ENCODE data around the gene BZW1. TPM values are rescaled to one million over a fixed set of nuclear protein-coding genes. Genes with fewer than 3 reads are reported as not detected.

The BZW1 gene
- 448 and 478 TPM in 2 replicates for total RNA-seq (2014; rRNA removed; shearing (Covaris generic))

GRCh38 chr2:200811333-200812121 lies at the start of gene BZW1:
Gene BZW1, plus strand, starts transcription at chr2:200811910. Its CDS starts 1,308 bp downstream, at chr2:200813218.
- H3K4me3 ChIP-seq = peak within 1 kb of the TSS; percentile 96

GRCh38 chr2:200762127-200762526 lies 49.6 kb upstream of the BZW1 start:
- DNase-seq = no peak
- no peaks in the 10 kb centered on the region for H3K36me3 ChIP-seq
- no peaks in the 10 kb centered on the region for H3K4me1 ChIP-seq
- H3K4me3 ChIP-seq = no peak overlapping the region
- no peak overlapping the region for H3K27ac ChIP-seq
- no peaks in the 10 kb centered on the region; the same call in 1 of the 2 replicates for H3K27me3 ChIP-seq
- H3K9me3 ChIP-seq (replicated peaks) = no peaks in the 10 kb centered on the region

More at GRCh38 chr2:200811333-200812121, at the start of gene BZW1:
- peaks cover 7% of the 10 kb centered on the region; the same call in 1 of the 2 replicates for H3K4me1 ChIP-seq
- H3K9me3 ChIP-seq (replicated peaks) = no peaks in the 10 kb centered on the region
- peak; percentile 97 to 98 for DNase-seq
- H3K36me3 ChIP-seq = peaks cover 35% of the 10 kb centered on the region
- no peaks in the 10 kb centered on the region for H3K27me3 ChIP-seq
- peak within 1 kb of the TSS; percentile 98 for H3K27ac ChIP-seq

- Histone ChIP-seq H3K27ac (no peak overlapping the region), H3K36me3 (no peaks in the 10 kb centered on the region)
These were observed 48.3 kb upstream of the BZW1 start for GRCh38 chr2:200763422-200763821.

GRCh38 chr2:200765139-200765951 lies 46.4 kb upstream of the BZW1 start:
- Histone ChIP-seq H3K36me3 (no peaks in the 10 kb centered on the region), H3K27ac (no peak overlapping the region), H3K4me1 (no peaks in the 10 kb centered on the region), H3K27me3 (peaks cover 4% of the 10 kb centered on the region), H3K9me3 (replicated peaks) (no peaks in the 10 kb centered on the region), H3K4me3 (no peak overlapping the region)
- DNase-seq = no peak

More at GRCh38 chr2:200763422-200763821, 48.3 kb upstream of the BZW1 start:
- H3K27me3 ChIP-seq = peaks cover 4% of the 10 kb centered on the region
- DNase-seq = no peak
- no peaks in the 10 kb centered on the region for H3K4me1 ChIP-seq
- no peak overlapping the region for H3K4me3 ChIP-seq
- no peaks in the 10 kb centered on the region for H3K9me3 ChIP-seq (replicated peaks)

GRCh38 chr2:200765995-200766660 lies 45.6 kb upstream of the BZW1 start:
- DNase-seq = no peak
- H3K27me3 ChIP-seq = peaks cover 4% of the 10 kb centered on the region
- H3K27ac ChIP-seq = no peak overlapping the region
- H3K9me3 ChIP-seq (replicated peaks) = no peaks in the 10 kb centered on the region
- H3K36me3 ChIP-seq = no peaks in the 10 kb centered on the region
- no peaks in the 10 kb centered on the region for H3K4me1 ChIP-seq
- no peak overlapping the region for H3K4me3 ChIP-seq

- Histone ChIP-seq H3K36me3 (no peaks in the 10 kb centered on the region), H3K27ac (no peak overlapping the region), H3K4me3 (no peak overlapping the region), H3K4me1 (no peaks in the 10 kb centered on the region), H3K27me3 (peaks cover 4% of the 10 kb centered on the region), H3K9me3 (replicated peaks) (no peaks in the 10 kb centered on the region)
- no peak for DNase-seq
These were observed 44.4 kb upstream of the BZW1 start for GRCh38 chr2:200767111-200767885.

GRCh38 chr2:200770847-200771246 lies 40.9 kb upstream of the BZW1 start:
- H3K9me3 ChIP-seq (replicated peaks) = no peaks in the 10 kb centered on the region; the same call in 1 of the 2 replicates
- H3K36me3 ChIP-seq = no peaks in the 10 kb centered on the region
- no peak overlapping the region for H3K4me3 ChIP-seq
- no peak overlapping the region for H3K27ac ChIP-seq
- no peak for DNase-seq
- H3K27me3 ChIP-seq = peaks cover 4% of the 10 kb centered on the region; the same call in 1 of the 2 replicates
- H3K4me1 ChIP-seq = no peaks in the 10 kb centered on the region

GRCh38 chr2:200772620-200773019 lies 39.1 kb upstream of the BZW1 start:
- Histone ChIP-seq H3K27me3 (peaks cover 4% of the 10 kb centered on the region; the same call in 1 of the 2 replicates), H3K9me3 (replicated peaks) (no peaks in the 10 kb centered on the region; the same call in 1 of the 2 replicates), H3K36me3 (no peaks in the 10 kb centered on the region), H3K4me1 (no peaks in the 10 kb centered on the region), H3K4me3 (no peak overlapping the region), H3K27ac (no peak overlapping the region)
- no peak for DNase-seq

- Histone ChIP-seq H3K36me3 (no peaks in the 10 kb centered on the region), H3K27me3 (no peaks in the 10 kb centered on the region; the same call in 1 of the 2 replicates), H3K9me3 (replicated peaks) (no peaks in the 10 kb centered on the region; the same call in 1 of the 2 replicates), H3K4me1 (no peaks in the 10 kb centered on the region), H3K4me3 (no peak overlapping the region), H3K27ac (no peak overlapping the region)
- DNase-seq = no peak
These were observed 38.6 kb upstream of the BZW1 start for GRCh38 chr2:200773083-200773482.

- H3K27me3 ChIP-seq = no peaks in the 10 kb centered on the region; the same call in 1 of the 2 replicates
- H3K4me1 ChIP-seq = no peaks in the 10 kb centered on the region
- DNase-seq = no peak
- no peaks in the 10 kb centered on the region for H3K36me3 ChIP-seq
- H3K4me3 ChIP-seq = no peak overlapping the region
- H3K27ac ChIP-seq = no peak overlapping the region
- H3K9me3 ChIP-seq (replicated peaks) = no peaks in the 10 kb centered on the region; the same call in 1 of the 2 replicates
These were observed 36.8 kb upstream of the BZW1 start for GRCh38 chr2:200774920-200775319.

GRCh38 chr2:200777275-200777674 lies 34.4 kb upstream of the BZW1 start:
- no peaks in the 10 kb centered on the region; the same call in 1 of the 2 replicates for H3K9me3 ChIP-seq (replicated peaks)
- H3K4me1 ChIP-seq = no peaks in the 10 kb centered on the region
- no peaks in the 10 kb centered on the region for H3K27me3 ChIP-seq
- H3K4me3 ChIP-seq = no peak overlapping the region
- H3K27ac ChIP-seq = no peak overlapping the region
- DNase-seq = no peak
- no peaks in the 10 kb centered on the region for H3K36me3 ChIP-seq

GRCh38 chr2:200778038-200778437 lies 33.7 kb upstream of the BZW1 start:
- Histone ChIP-seq H3K9me3 (replicated peaks) (no peaks in the 10 kb centered on the region; the same call in 1 of the 2 replicates), H3K4me3 (no peak overlapping the region), H3K4me1 (no peaks in the 10 kb centered on the region), H3K27ac (no peak overlapping the region), H3K36me3 (no peaks in the 10 kb centered on the region), H3K27me3 (no peaks in the 10 kb centered on the region)
- no peak for DNase-seq

GRCh38 chr2:200779214-200779613 lies 32.5 kb upstream of the BZW1 start:
- DNase-seq = no peak
- H3K27me3 ChIP-seq = no peaks in the 10 kb centered on the region
- no peaks in the 10 kb centered on the region for H3K4me1 ChIP-seq
- no peak overlapping the region for H3K27ac ChIP-seq
- no peaks in the 10 kb centered on the region; the same call in 1 of the 2 replicates for H3K9me3 ChIP-seq (replicated peaks)
- H3K4me3 ChIP-seq = no peak overlapping the region
- H3K36me3 ChIP-seq = no peaks in the 10 kb centered on the region

GRCh38 chr2:200781616-200782015 lies 30.1 kb upstream of the BZW1 start:
- Histone ChIP-seq H3K36me3 (no peaks in the 10 kb centered on the region), H3K4me3 (no peak overlapping the region), H3K27me3 (no peaks in the 10 kb centered on the region), H3K27ac (no peak overlapping the region), H3K9me3 (replicated peaks) (no peaks in the 10 kb centered on the region), H3K4me1 (no peaks in the 10 kb centered on the region; the same call in 1 of the 2 replicates)
- DNase-seq = no peak

Data from SJCRH30 (cell line).